K562 (cell line): ENCODE measurements around the gene FBXO36. TPM values are rescaled to one million over a fixed set of nuclear protein-coding genes. Genes with fewer than 3 reads are reported as not detected.

Experiments used
- ATAC-seq: fragments of 200-7000 bp; cut with Tn5 transposase; 3 replicates; pipeline ENCODE4 v1.9.1; 2020; ENCODE audit warnings: moderate library complexity
- BruUV-seq: library from RNA; stranded (reverse); fragments of 400-500 nt; replicated peaks from 2 replicates; lab custom pipeline; 2021; lab: Mats Ljungman, UMichigan
- CTCF ChIA-PET: fragments of 300-600 bp; formaldehyde crosslinking; extraction: SDS; loops from one replicate; lab custom pipeline; 2021; ENCODE audit warnings: low intra/inter-chr PET ratio; lab: Yijun Ruan, JAX
- POLR2A ChIA-PET: fragments of 300-600, 350-650 bp; sonication (Branson Sonifier 250); formaldehyde crosslinking; extraction: SDS; loops from one replicate; lab custom pipeline; 2021; ENCODE audit warnings: antibody characterized with exemption, inconsistent platforms; lab: Yijun Ruan, JAX
- DNase-seq, 4 experiments: peaks; one replicate each; pipeline versions ENCODE4 v3.0.0 to v3.0.0-alpha.2; 2011 to 2018; ENCODE audit warnings: low spot score in 3 of 4, mixed read lengths in 3 of 4; ENCODE audit errors: extremely low read depth in 1 of 4
- FAIRE-seq: peaks from 2 replicates; lab custom pipeline; 2011; peaks lifted over from hg19 to GRCh38; lab: Jason Lieb, UNC
- H2AFZ ChIP-seq: 2 replicates; pipeline ENCODE4 v1.6.0; 2011; ENCODE audit warnings: low read depth, low read length, control low read depth, inconsistent platforms
- H3K27ac ChIP-seq: fragments of 200-600 bp; 3 replicates; pipeline ENCODE4 v1.8.0; 2011; ENCODE audit warnings: low read depth, mild to moderate bottlenecking, control low read depth, inconsistent platforms, low read length, moderate library complexity, mixed read lengths; ENCODE audit errors: extremely low read depth
- H3K27me3 ChIP-seq, 2 experiments: fragments of 300-600 bp in 1 of 2; 2 replicates in 1 of 2; 3 replicates in 1 of 2; pipeline versions ENCODE4 v1.6.0 to v1.8.0; 2011; ENCODE audit warnings: inconsistent platforms in 2 of 2, low read length in 2 of 2, mild to moderate bottlenecking in 1 of 2, mixed read lengths in 1 of 2, moderate library complexity in 1 of 2; ENCODE audit not compliant: control insufficient read depth in 2 of 2, insufficient read depth in 2 of 2
- H3K36me3 ChIP-seq: fragments of 300-600 bp; 3 replicates; pipeline ENCODE4 v1.8.0; 2011; ENCODE audit warnings: mild to moderate bottlenecking, low read length, inconsistent platforms; ENCODE audit not compliant: control insufficient read depth, insufficient read depth
- H3K4me1 ChIP-seq, 2 experiments: fragments of 200-600 bp in 1 of 2; replicated peaks in 1 of 2; 2 replicates in 1 of 2; 3 replicates in 1 of 2; pipeline versions ENCODE4 v1.5.1 to v1.8.0; 2011; ENCODE audit warnings: inconsistent platforms in 2 of 2, low read length in 2 of 2, mild to moderate bottlenecking in 1 of 2, mixed read lengths in 1 of 2, moderate library complexity in 1 of 2; ENCODE audit not compliant: control insufficient read depth in 2 of 2, insufficient read depth in 2 of 2
- H3K4me2 ChIP-seq: 2 replicates; pipeline ENCODE4 v1.6.1; 2011; ENCODE audit warnings: low read length, control low read depth, inconsistent platforms, mixed read lengths; ENCODE audit not compliant: insufficient read depth
- H3K4me3 ChIP-seq: fragments of 200-600 bp; sonication (generic), shearing (Covaris generic); 2 replicates; pipeline ENCODE4 v1.5.1; 2016; ENCODE audit warnings: control low read depth, inconsistent platforms
- H3K79me2 ChIP-seq: fragments of 200-600 bp; 3 replicates; pipeline ENCODE4 v1.8.0; 2011; ENCODE audit warnings: low read length, inconsistent platforms; ENCODE audit not compliant: control insufficient read depth, insufficient read depth
- H3K9ac ChIP-seq, 2 experiments: 2 replicates each; pipeline versions ENCODE4 v1.6.0 to v1.6.1; 2011; ENCODE audit warnings: low read depth in 2 of 2, low read length in 2 of 2, control low read depth in 1 of 2, inconsistent platforms in 1 of 2, mild to moderate bottlenecking in 1 of 2, mixed read lengths in 1 of 2; ENCODE audit not compliant: insufficient read depth in 1 of 2
- H3K9me1 ChIP-seq: one replicate; pipeline ENCODE4 v1.6.0; 2011; ENCODE audit warnings: inconsistent platforms, mild to moderate bottlenecking, low read length, moderate library complexity; ENCODE audit not compliant: control insufficient read depth, insufficient read depth
- H3K9me3 ChIP-seq: replicated peaks from 2 replicates; pipeline ENCODE4 v1.5.1; 2011; ENCODE audit warnings: low read depth, low read length, inconsistent platforms; ENCODE audit not compliant: control insufficient read depth, insufficient read depth
- H4K20me1 ChIP-seq: replicated peaks from 2 replicates; pipeline ENCODE4 v1.6.1; 2011; ENCODE audit warnings: low read length, inconsistent platforms, mixed read lengths; ENCODE audit not compliant: control insufficient read depth, insufficient read depth
- CREB5 ChIP-seq: fragments of 250-450 bp; sonication (Bioruptor Pico); IDR thresholded peaks from 2 replicates; pipeline ENCODE4 v1.5.0; 2020; ENCODE audit warnings: mild to moderate bottlenecking
- E2F5 ChIP-seq: sonication (generic); formaldehyde crosslinking; IDR thresholded peaks from 2 replicates; pipeline ENCODE4 v1.8.0; 2022; ENCODE audit warnings: mild to moderate bottlenecking, missing genetic modification reagents
- EGR1 ChIP-seq: fragments of 450-650 bp; conservative IDR thresholded peaks from 2 replicates; pipeline ENCODE4 v1.6.1; 2017; ENCODE audit warnings: mild to moderate bottlenecking
- FIP1L1 ChIP-seq: fragments of 200-400 bp; formaldehyde crosslinking; IDR thresholded peaks from 2 replicates; pipeline ENCODE4 v1.6.1; 2018; ENCODE audit warnings: mild to moderate bottlenecking, low read depth, low read length; ENCODE audit not compliant: poor library complexity, severe bottlenecking
- HINFP ChIP-seq: fragments of 450-650 bp; conservative IDR thresholded peaks from 2 replicates; pipeline ENCODE4 v1.6.1; 2016; ENCODE audit warnings: missing genetic modification characterization, low read depth, mild to moderate bottlenecking, control low read depth, missing compliant biosample characterization
- KDM5B ChIP-seq: fragments of 200-600 bp; sonication (generic); IDR thresholded peaks from 2 replicates; pipeline ENCODE4 v1.6.1; 2012; ENCODE audit warnings: low read depth, mild to moderate bottlenecking, moderate library complexity, low read length, control low read depth, inconsistent platforms; ENCODE audit not compliant: insufficient replicate concordance
- MLLT1 ChIP-seq, 2 experiments: fragments of 450-650 bp; IDR thresholded peaks; 2 replicates each; pipeline ENCODE4 v1.6.1; 2016
- MTA2 ChIP-seq: fragments of 450-650 bp; IDR thresholded peaks from 2 replicates; pipeline ENCODE4 v1.6.1; 2016; ENCODE audit warnings: low read depth
- MTA3 ChIP-seq: fragments of 450-650 bp; formaldehyde crosslinking; IDR thresholded peaks from 2 replicates; pipeline ENCODE4 v1.6.1; 2017; ENCODE audit warnings: mild to moderate bottlenecking, borderline replicate concordance
- NEUROD1 ChIP-seq: fragments of 150-350 bp; IDR thresholded peaks from 2 replicates; pipeline ENCODE4 v1.6.1; 2014; ENCODE audit warnings: borderline replicate concordance, low read length, low read depth; ENCODE audit not compliant: partially characterized antibody
- THRB ChIP-seq: fragments of 450-650 bp; formaldehyde crosslinking; conservative IDR thresholded peaks from 2 replicates; pipeline ENCODE4 v1.4.0; 2022; ENCODE audit warnings: mild to moderate bottlenecking, missing genetic modification characterization
- ZEB2 ChIP-seq: fragments of 450-650 bp; IDR thresholded peaks from 2 replicates; pipeline ENCODE4 v1.6.1; 2016
- ZNF239 ChIP-seq: fragments of 250-450 bp; sonication (Bioruptor Pico); IDR thresholded peaks from 2 replicates; pipeline ENCODE4 v1.4.0; 2020; ENCODE audit warnings: mild to moderate bottlenecking
- WGBS: fragments of 100-300 bp; shearing (Covaris generic); methylation state at CpG from one replicate; pipeline ENCODE4 v1.1.6; 2016; ENCODE audit warnings: low coverage, mixed read lengths; ENCODE audit not compliant: insufficient coverage; ENCODE audit errors: missing lambda C conversion rate; 5-methylcytosine and 5-hydroxymethylcytosine counted together
- in situ Hi-C: fragments of 300-500 bp; cut with MboI; formaldehyde crosslinking; loops from 4 replicates; pipeline ENCODE4 v1.15.0; 2018; ENCODE audit warnings: inconsistent platforms, mixed read lengths
- intact Hi-C: fragments of 100-400 bp; cut with micrococcal nuclease; formaldehyde crosslinking; loops from 2 replicates; pipeline ENCODE4 v1.14.2; 2022
- polyA plus RNA-seq, 8 experiments: library from polyadenylated mRNA; depleted of rRNA in 4 of 8; stranded (reverse) in 5 of 8; unstranded in 3 of 8; fragments of >200 nt; fragmentation: Nextera tagmentation in 2 of 8; fragmentation: Illumina TruSeq in 1 of 8; extraction: Ambion mirVana in 2 of 8; extraction: Trizol in 1 of 8; gene quantifications; 2 replicates each; pipeline versions ENCODE4 v1.2.1 to v1.2.3, GENCODE V29; 2011 to 2014; ENCODE audit warnings: inconsistent platforms in 1 of 8, missing spikeins in 1 of 8
- total RNA-seq, 7 experiments: library from RNA; depleted of rRNA in 6 of 7; stranded (reverse); fragments of >200 nt in 6 of 7; fragmentation: Illumina TruSeq in 2 of 7; extraction: Trizol in 2 of 7; gene quantifications; 2 replicates each; pipeline versions ENCODE4 v1.2.1 to v1.2.3, GENCODE V29; 2011 to 2021; ENCODE audit warnings: low replicate concordance in 1 of 7

The FBXO36 gene
- total and polyA plus RNA-seq, 9 of the 15 experiments (the other 6 are each of a cell fraction or from before 2014, with no cell fraction given) = 0.40 to 0.91 (median 0.58) TPM

GRCh38 chr2:230060672-230061293 is 138.5 kb downstream of the FBXO36 start:
- H3K9me3 ChIP-seq = no peaks in the 10 kb centered on the region
- ATAC-seq (no peak), FAIRE-seq (no peak), DNase-seq (no peak)
- WGBS = 0% methylated on average over 2 of the region's 3 CpGs
- in situ Hi-C loops (no loop called here), intact Hi-C loops (loop anchor here (10.0 kb wide), 1 partner anchor 56 kb away; no protein-coding TSS in a partner anchor)
- no peaks in the 10 kb centered on the region for H3K9me1 ChIP-seq
- H2AFZ ChIP-seq = no peak overlapping the region
- no peak overlapping the region for H3K27ac ChIP-seq
- H4K20me1 ChIP-seq = no peaks in the 10 kb centered on the region
- H3K36me3 ChIP-seq = no peaks in the 10 kb centered on the region
- H3K4me3 ChIP-seq = no peak overlapping the region
- POLR2A ChIA-PET = interaction anchor here (0.5 kb wide), 1 partner anchor 78 kb away, joined by 4 read pairs; no protein-coding TSS in a partner anchor
- no peak overlapping the region for H3K9ac ChIP-seq
- peaks cover 0 to 5% of the 10 kb centered on the region in 2 experiments; a peak in 2 of 5 replicates for H3K27me3 ChIP-seq
- no peak overlapping the region for H3K4me2 ChIP-seq
- CTCF ChIA-PET = no interaction called here
- H3K4me1 ChIP-seq = no peaks in the 10 kb centered on the region
- H3K79me2 ChIP-seq = no peaks in the 10 kb centered on the region
- BruUV-seq = no TSS peak
- TF ChIP-seq ZEB2 = no peak
- no peak for TF ChIP-seq ZNF239
- TF ChIP-seq FIP1L1 = no peak
- TF ChIP-seq HINFP = no peak
- no peak for TF ChIP-seq MLLT1 (IDR thresholded peaks at IDR 0.05)
- TF ChIP-seq THRB (CRISPR knock-in tag) = no peak
- TF ChIP-seq KDM5B = no peak
- TF ChIP-seq E2F5 (CRISPR knock-in tag) = no peak
- no peak for TF ChIP-seq MTA3
- TF ChIP-seq EGR1 = no peak
- no peak for TF ChIP-seq MTA2
- TF ChIP-seq CREB5 (CRISPR knock-in tag) = no peak
- TF ChIP-seq NEUROD1 = no peak
